ENCODE data around the gene SPTBN4. TPM values are rescaled to one million over a fixed set of nuclear protein-coding genes. Genes with fewer than 3 reads are reported as not detected.

SPTBN4 gene
- total and polyA plus RNA-seq, 2 experiments from 2014 or later = 0.67 to 1.3 TPM

- H3K4me1 ChIP-seq (ENCODE audit: insufficient read depth) = no peaks in the 10 kb centered on the region
- no peaks in the 10 kb centered on the region for H3K9me3 ChIP-seq (ENCODE audit: low read depth)
- WGBS (ENCODE audit: low lambda C conversion rate, missing lambda C conversion rate) = 81% methylated on average over 5 of the region's 5 CpGs
- no peak overlapping the region for H3K4me3 ChIP-seq
- no peak for DNase-seq (ENCODE audit: low spot score)
- H3K4me2 ChIP-seq = no peak overlapping the region
- no peaks in the 10 kb centered on the region for H3K27me3 ChIP-seq
- no peak overlapping the region for H3K27ac ChIP-seq
- no peak overlapping the region for H2AFZ ChIP-seq
- H3K36me3 ChIP-seq (replicated peaks; ENCODE audit: insufficient read depth, low read depth) = no peaks in the 10 kb centered on the region
- no peaks in the 10 kb centered on the region for H4K20me1 ChIP-seq (ENCODE audit: insufficient read depth, poor library complexity, severe bottlenecking)
- TF ChIP-seq EZH2phosphoT487 (IDR thresholded peaks at IDR 0.05; ENCODE audit: low read depth, severe bottlenecking, unreplicated experiment) (no peak), EZH2 (IDR thresholded peaks at IDR 0.05; ENCODE audit: borderline replicate concordance) (no peak), CTCF (IDR thresholded peaks at IDR 0.05; ENCODE audit: poor library complexity) (no peak)
- H3K79me2 ChIP-seq = peaks cover 4% of the 10 kb centered on the region
- no peaks in the 10 kb centered on the region for H3K9me2 ChIP-seq (replicated peaks; ENCODE audit: insufficient read depth)
Measured at GRCh38 chr19:40616178-40616577, 149.4 kb downstream of the SPTBN4 start.

GRCh38 chr19:40616941-40617340 lies 150.1 kb downstream of the SPTBN4 start:
- no peaks in the 10 kb centered on the region for H3K4me1 ChIP-seq (ENCODE audit: insufficient read depth)
- H3K9me2 ChIP-seq (replicated peaks; ENCODE audit: insufficient read depth) = no peaks in the 10 kb centered on the region
- DNase-seq (ENCODE audit: low spot score) = no peak
- H4K20me1 ChIP-seq (ENCODE audit: insufficient read depth, poor library complexity, severe bottlenecking) = no peaks in the 10 kb centered on the region
- no peaks in the 10 kb centered on the region for H3K9me3 ChIP-seq (ENCODE audit: low read depth)
- no peak overlapping the region for H3K4me2 ChIP-seq
- WGBS (ENCODE audit: low lambda C conversion rate, missing lambda C conversion rate) = 96% methylated on average over 17 of the region's 17 CpGs
- H3K27me3 ChIP-seq = no peaks in the 10 kb centered on the region
- H2AFZ ChIP-seq = no peak overlapping the region
- TF ChIP-seq EZH2 (IDR thresholded peaks at IDR 0.05; ENCODE audit: borderline replicate concordance) (no peak), EZH2phosphoT487 (IDR thresholded peaks at IDR 0.05; ENCODE audit: low read depth, severe bottlenecking, unreplicated experiment) (no peak), CTCF (IDR thresholded peaks at IDR 0.05; ENCODE audit: poor library complexity) (no peak)
- no peak overlapping the region for H3K4me3 ChIP-seq
- no peaks in the 10 kb centered on the region for H3K36me3 ChIP-seq (replicated peaks; ENCODE audit: insufficient read depth, low read depth)
- peaks cover 4% of the 10 kb centered on the region for H3K79me2 ChIP-seq
- no peak overlapping the region for H3K27ac ChIP-seq

DNA sequence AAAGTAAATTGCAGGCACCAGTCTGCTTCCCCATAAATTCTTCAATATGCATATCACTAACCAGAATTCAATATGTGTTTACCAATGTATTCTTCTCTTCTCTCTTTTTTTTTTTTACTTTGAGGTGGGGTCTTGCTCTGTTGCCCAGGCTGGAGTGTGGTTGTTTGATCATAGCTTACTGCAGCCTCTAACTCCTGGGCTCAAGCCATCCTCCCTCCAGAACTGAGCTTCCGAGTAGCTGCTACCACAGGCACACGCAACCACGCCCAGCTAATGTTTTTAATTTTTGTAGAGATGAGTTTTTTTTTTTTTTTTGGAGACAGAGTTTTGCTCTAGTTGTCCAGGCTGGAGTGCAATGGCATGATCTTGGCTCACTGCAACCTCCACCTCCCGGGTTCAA lies 151.2 kb downstream of the SPTBN4 start:
- no peak for DNase-seq (ENCODE audit: low spot score)
- H3K79me2 ChIP-seq = peaks cover 4% of the 10 kb centered on the region

More for the DNA sequence above, 151.2 kb downstream of the SPTBN4 start:
- no peak overlapping the region for H3K4me2 ChIP-seq
- H3K27me3 ChIP-seq = no peaks in the 10 kb centered on the region
- no peak for TF ChIP-seq CTCF (IDR thresholded peaks at IDR 0.05; ENCODE audit: poor library complexity)
- no peak for TF ChIP-seq EZH2 (IDR thresholded peaks at IDR 0.05; ENCODE audit: borderline replicate concordance)
- TF ChIP-seq EZH2phosphoT487 (IDR thresholded peaks at IDR 0.05; ENCODE audit: low read depth, severe bottlenecking, unreplicated experiment) = no peak
- no peak overlapping the region for H3K4me3 ChIP-seq
- H3K27ac ChIP-seq = no peak overlapping the region
- no peaks in the 10 kb centered on the region for H4K20me1 ChIP-seq (ENCODE audit: insufficient read depth, poor library complexity, severe bottlenecking)
- no peaks in the 10 kb centered on the region for H3K9me2 ChIP-seq (replicated peaks; ENCODE audit: insufficient read depth)
- H3K36me3 ChIP-seq (replicated peaks; ENCODE audit: insufficient read depth, low read depth) = no peaks in the 10 kb centered on the region
- H3K9me3 ChIP-seq (ENCODE audit: low read depth) = no peaks in the 10 kb centered on the region
- no peak overlapping the region for H2AFZ ChIP-seq
- WGBS (ENCODE audit: low lambda C conversion rate, missing lambda C conversion rate) = 96% methylated on average over 4 of the region's 4 CpGs
- H3K4me1 ChIP-seq (ENCODE audit: insufficient read depth) = no peaks in the 10 kb centered on the region
